HepG2 (cell line): ENCODE results near the gene POU2AF3. TPM values are rescaled to one million over a fixed set of nuclear protein-coding genes. Genes with fewer than 3 reads are reported as not detected.
A peak's percentile ranks its signal among the peaks of the same experiment; 100 is the strongest.

Experiments
- ARNT ChIP-seq: fragments of 450-650 bp; IDR thresholded peaks from 2 replicates; pipeline ENCODE4 v1.6.1; 2017
- EEA1 ChIP-seq: sonication (generic); formaldehyde crosslinking; IDR thresholded peaks from 2 replicates; pipeline ENCODE4 v1.5.1; 2020; ENCODE audit warnings: mild to moderate bottlenecking, missing genetic modification reagents, borderline replicate concordance
- EP300 ChIP-seq, 3 experiments: sonication (generic) in 1 of 3; formaldehyde crosslinking in 1 of 3; IDR thresholded peaks; 2 replicates each; pipeline versions ENCODE4 v1.5.1 to v1.6.1; 2011 to 2020; ENCODE audit warnings: low read depth in 2 of 3, low read length in 2 of 3, borderline replicate concordance in 1 of 3, improper control_type of control experiment in 1 of 3, mild to moderate bottlenecking in 1 of 3, missing genetic modification reagents in 1 of 3, moderate library complexity in 1 of 3
- FOXK1 ChIP-seq: sonication (generic); formaldehyde crosslinking; IDR thresholded peaks from 2 replicates; pipeline ENCODE4 v1.4.0; 2020; ENCODE audit warnings: low read depth, missing genetic modification reagents, borderline replicate concordance
- IRF2 ChIP-seq: IDR thresholded peaks from 2 replicates; pipeline ENCODE4 v1.6.1; 2018; ENCODE audit warnings: missing genetic modification reagents, missing compliant biosample characterization
- NAIF1 ChIP-seq: sonication (generic); formaldehyde crosslinking; IDR thresholded peaks from 2 replicates; pipeline ENCODE4 v1.5.0; 2020; ENCODE audit warnings: mild to moderate bottlenecking, missing genetic modification reagents, borderline replicate concordance
- SALL2 ChIP-seq: sonication (generic); formaldehyde crosslinking; IDR thresholded peaks from 2 replicates; pipeline ENCODE4 v1.8.1; 2023; ENCODE audit warnings: mild to moderate bottlenecking, missing genetic modification reagents, inconsistent platforms
- TEAD2 ChIP-seq: sonication (generic); formaldehyde crosslinking; IDR thresholded peaks from 2 replicates; pipeline ENCODE4 v1.9.0; 2021; ENCODE audit warnings: missing genetic modification reagents
- ZFP36 ChIP-seq: fragments of 150-350 bp; IDR thresholded peaks from 2 replicates; pipeline ENCODE4 v1.6.1; 2018; ENCODE audit warnings: borderline replicate concordance, low read length, low read depth; ENCODE audit not compliant: partially characterized antibody
- ZFP90 ChIP-seq: sonication (generic); formaldehyde crosslinking; IDR thresholded peaks from 2 replicates; pipeline ENCODE4 v1.8.0; 2022; ENCODE audit warnings: missing genetic modification reagents, mild to moderate bottlenecking, inconsistent platforms, borderline replicate concordance
- ZNF557 ChIP-seq: sonication (generic); formaldehyde crosslinking; IDR thresholded peaks from 2 replicates; pipeline ENCODE4 v1.4.0; 2020; ENCODE audit warnings: missing genetic modification reagents
- polyA plus RNA-seq, 8 experiments: library from polyadenylated mRNA; depleted of rRNA in 3 of 8; stranded (reverse) in 7 of 8; unstranded in 1 of 8; fragments of >200 nt; fragmentation: Illumina TruSeq in 4 of 8; extraction: Trizol in 4 of 8; gene quantifications; 2 replicates each; pipeline versions ENCODE4 v1.2.1 to v1.2.3, GENCODE V29; 2011 to 2016; ENCODE audit warnings: low read depth in 4 of 8, missing spikeins in 1 of 8, mixed read lengths in 1 of 8; ENCODE audit not compliant: insufficient read depth in 1 of 8
- total RNA-seq, 5 experiments: library from RNA; depleted of rRNA; stranded (reverse); fragments of >200 nt; fragmentation: Illumina TruSeq; extraction: Trizol; gene quantifications; 2 replicates each; pipeline ENCODE4 v1.2.3, GENCODE V29; 2016; ENCODE audit warnings: low read depth in 1 of 5
- TF ChIP-seq, protein P1 (sequence below): sonication (generic); formaldehyde crosslinking; conservative IDR thresholded peaks from 2 replicates; pipeline ENCODE4 v1.4.0; 2020; ENCODE audit warnings: mild to moderate bottlenecking, missing genetic modification reagents, moderate library complexity
- TF ChIP-seq, protein P2 (sequence below): sonication (generic); formaldehyde crosslinking; IDR thresholded peaks from 2 replicates; pipeline ENCODE4 v1.4.0; 2020; ENCODE audit warnings: missing genetic modification reagents, borderline replicate concordance
- TF ChIP-seq, protein P3 (sequence below): sonication (generic); formaldehyde crosslinking; IDR thresholded peaks from 2 replicates; pipeline ENCODE4 v1.9.0; 2022; ENCODE audit warnings: missing genetic modification reagents, mild to moderate bottlenecking, borderline replicate concordance
- TF ChIP-seq, protein P4 (sequence below): sonication (generic); formaldehyde crosslinking; IDR thresholded peaks from 2 replicates; pipeline ENCODE4 v1.8.1; 2023; ENCODE audit warnings: missing genetic modification reagents, mild to moderate bottlenecking, borderline replicate concordance
- TF ChIP-seq, protein P5 (sequence below): sonication (generic); formaldehyde crosslinking; IDR thresholded peaks from 2 replicates; pipeline ENCODE4 v1.8.0; 2022; ENCODE audit warnings: low read depth, missing genetic modification reagents

POU2AF3 gene
- total and polyA plus RNA-seq, 2 of the 13 experiments (the other 11 are each of a cell fraction or from before 2014, with no cell fraction given) = 7.8 to 71.2 TPM

DNA sequence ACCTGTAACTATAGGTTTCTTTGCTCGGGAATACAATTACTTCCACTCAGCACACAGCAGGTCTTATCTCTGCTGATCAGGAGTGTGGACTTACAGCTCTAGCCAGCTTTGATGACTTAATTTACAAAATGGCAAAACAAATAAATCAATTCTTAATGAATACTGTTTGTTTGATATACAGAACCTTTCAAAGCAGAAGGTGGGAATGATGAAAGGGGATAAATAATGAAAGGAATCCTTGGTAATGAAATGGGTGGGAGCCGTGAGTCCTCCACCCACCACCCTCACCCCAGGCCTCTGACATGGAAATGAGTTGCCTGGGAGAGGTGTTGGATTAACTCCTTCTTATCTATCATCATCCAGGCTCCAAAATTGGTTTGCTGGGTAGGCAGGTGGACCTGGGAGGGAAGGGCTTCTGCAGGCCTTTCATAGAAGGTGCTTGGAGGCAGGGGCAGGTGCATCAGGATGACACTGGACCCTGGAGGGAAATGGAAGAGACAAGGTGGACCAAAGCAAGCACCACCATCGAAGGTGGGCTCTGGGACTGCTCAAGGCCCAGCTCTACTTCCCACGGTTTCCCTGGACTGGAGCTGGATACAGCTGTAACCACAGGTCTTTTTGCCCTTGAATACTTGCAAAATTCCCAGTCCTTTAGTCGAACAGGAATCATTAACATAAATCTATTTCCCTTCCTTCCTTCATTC, 57.8 kb downstream of the POU2AF3 start (continued):
- no peak for TF ChIP-seq EEA1 (CRISPR knock-in tag)
- no peak for TF ChIP-seq ZFP36
- TF ChIP-seq ZNF557 (CRISPR knock-in tag) = no peak
- TF ChIP-seq, protein P1, sequence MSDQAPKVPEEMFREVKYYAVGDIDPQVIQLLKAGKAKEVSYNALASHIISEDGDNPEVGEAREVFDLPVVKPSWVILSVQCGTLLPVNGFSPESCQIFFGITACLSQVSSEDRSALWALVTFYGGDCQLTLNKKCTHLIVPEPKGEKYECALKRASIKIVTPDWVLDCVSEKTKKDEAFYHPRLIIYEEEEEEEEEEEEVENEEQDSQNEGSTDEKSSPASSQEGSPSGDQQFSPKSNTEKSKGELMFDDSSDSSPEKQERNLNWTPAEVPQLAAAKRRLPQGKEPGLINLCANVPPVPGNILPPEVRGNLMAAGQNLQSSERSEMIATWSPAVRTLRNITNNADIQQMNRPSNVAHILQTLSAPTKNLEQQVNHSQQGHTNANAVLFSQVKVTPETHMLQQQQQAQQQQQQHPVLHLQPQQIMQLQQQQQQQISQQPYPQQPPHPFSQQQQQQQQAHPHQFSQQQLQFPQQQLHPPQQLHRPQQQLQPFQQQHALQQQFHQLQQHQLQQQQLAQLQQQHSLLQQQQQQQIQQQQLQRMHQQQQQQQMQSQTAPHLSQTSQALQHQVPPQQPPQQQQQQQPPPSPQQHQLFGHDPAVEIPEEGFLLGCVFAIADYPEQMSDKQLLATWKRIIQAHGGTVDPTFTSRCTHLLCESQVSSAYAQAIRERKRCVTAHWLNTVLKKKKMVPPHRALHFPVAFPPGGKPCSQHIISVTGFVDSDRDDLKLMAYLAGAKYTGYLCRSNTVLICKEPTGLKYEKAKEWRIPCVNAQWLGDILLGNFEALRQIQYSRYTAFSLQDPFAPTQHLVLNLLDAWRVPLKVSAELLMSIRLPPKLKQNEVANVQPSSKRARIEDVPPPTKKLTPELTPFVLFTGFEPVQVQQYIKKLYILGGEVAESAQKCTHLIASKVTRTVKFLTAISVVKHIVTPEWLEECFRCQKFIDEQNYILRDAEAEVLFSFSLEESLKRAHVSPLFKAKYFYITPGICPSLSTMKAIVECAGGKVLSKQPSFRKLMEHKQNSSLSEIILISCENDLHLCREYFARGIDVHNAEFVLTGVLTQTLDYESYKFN (CRISPR knock-in tag) = peak; percentile 33; the same call in 1 of the 2 replicates
- TF ChIP-seq, protein P2, sequence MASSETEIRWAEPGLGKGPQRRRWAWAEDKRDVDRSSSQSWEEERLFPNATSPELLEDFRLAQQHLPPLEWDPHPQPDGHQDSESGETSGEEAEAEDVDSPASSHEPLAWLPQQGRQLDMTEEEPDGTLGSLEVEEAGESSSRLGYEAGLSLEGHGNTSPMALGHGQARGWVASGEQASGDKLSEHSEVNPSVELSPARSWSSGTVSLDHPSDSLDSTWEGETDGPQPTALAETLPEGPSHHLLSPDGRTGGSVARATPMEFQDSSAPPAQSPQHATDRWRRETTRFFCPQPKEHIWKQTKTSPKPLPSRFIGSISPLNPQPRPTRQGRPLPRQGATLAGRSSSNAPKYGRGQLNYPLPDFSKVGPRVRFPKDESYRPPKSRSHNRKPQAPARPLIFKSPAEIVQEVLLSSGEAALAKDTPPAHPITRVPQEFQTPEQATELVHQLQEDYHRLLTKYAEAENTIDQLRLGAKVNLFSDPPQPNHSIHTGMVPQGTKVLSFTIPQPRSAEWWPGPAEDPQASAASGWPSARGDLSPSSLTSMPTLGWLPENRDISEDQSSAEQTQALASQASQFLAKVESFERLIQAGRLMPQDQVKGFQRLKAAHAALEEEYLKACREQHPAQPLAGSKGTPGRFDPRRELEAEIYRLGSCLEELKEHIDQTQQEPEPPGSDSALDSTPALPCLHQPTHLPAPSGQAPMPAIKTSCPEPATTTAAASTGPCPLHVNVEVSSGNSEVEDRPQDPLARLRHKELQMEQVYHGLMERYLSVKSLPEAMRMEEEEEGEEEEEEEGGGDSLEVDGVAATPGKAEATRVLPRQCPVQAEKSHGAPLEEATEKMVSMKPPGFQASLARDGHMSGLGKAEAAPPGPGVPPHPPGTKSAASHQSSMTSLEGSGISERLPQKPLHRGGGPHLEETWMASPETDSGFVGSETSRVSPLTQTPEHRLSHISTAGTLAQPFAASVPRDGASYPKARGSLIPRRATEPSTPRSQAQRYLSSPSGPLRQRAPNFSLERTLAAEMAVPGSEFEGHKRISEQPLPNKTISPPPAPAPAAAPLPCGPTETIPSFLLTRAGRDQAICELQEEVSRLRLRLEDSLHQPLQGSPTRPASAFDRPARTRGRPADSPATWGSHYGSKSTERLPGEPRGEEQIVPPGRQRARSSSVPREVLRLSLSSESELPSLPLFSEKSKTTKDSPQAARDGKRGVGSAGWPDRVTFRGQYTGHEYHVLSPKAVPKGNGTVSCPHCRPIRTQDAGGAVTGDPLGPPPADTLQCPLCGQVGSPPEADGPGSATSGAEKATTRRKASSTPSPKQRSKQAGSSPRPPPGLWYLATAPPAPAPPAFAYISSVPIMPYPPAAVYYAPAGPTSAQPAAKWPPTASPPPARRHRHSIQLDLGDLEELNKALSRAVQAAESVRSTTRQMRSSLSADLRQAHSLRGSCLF (CRISPR knock-in tag) = no peak
- TF ChIP-seq ZFP90 (CRISPR knock-in tag) = no peak
- TF ChIP-seq, protein P3, sequence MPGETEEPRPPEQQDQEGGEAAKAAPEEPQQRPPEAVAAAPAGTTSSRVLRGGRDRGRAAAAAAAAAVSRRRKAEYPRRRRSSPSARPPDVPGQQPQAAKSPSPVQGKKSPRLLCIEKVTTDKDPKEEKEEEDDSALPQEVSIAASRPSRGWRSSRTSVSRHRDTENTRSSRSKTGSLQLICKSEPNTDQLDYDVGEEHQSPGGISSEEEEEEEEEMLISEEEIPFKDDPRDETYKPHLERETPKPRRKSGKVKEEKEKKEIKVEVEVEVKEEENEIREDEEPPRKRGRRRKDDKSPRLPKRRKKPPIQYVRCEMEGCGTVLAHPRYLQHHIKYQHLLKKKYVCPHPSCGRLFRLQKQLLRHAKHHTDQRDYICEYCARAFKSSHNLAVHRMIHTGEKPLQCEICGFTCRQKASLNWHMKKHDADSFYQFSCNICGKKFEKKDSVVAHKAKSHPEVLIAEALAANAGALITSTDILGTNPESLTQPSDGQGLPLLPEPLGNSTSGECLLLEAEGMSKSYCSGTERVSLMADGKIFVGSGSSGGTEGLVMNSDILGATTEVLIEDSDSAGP (CRISPR knock-in tag) = no peak
- no peak for TF ChIP-seq FOXK1 (CRISPR knock-in tag)
- TF ChIP-seq, protein P4, sequence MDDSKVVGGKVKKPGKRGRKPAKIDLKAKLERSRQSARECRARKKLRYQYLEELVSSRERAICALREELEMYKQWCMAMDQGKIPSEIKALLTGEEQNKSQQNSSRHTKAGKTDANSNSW (CRISPR knock-in tag) = no peak
- TF ChIP-seq IRF2 = no peak
- no peak for TF ChIP-seq TEAD2 (CRISPR knock-in tag)
- TF ChIP-seq EP300 (IDR thresholded peaks at IDR 0.05; ENCODE audit: low read depth in 2 of 2, low read length in 2 of 2) = peak in 1 of 2 experiments; percentile 61; a peak in 2 of 4 replicates
- no peak for TF ChIP-seq EP300 (CRISPR knock-in tag; IDR thresholded peaks at IDR 0.05; ENCODE audit: borderline replicate concordance)
- TF ChIP-seq ARNT = no peak
- TF ChIP-seq, protein P5, sequence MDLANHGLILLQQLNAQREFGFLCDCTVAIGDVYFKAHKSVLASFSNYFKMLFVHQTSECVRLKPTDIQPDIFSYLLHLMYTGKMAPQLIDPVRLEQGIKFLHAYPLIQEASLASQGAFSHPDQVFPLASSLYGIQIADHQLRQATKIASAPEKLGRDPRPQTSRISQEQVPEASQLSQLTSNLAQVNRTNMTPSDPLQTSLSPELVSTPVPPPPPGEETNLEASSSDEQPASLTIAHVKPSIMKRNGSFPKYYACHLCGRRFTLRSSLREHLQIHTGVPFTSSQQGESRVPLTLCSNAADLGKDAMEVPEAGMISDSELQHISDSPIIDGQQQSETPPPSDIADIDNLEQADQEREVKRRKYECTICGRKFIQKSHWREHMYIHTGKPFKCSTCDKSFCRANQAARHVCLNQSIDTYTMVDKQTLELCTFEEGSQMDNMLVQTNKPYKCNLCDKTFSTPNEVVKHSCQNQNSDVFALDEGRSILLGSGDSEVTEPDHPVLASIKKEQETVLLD = no peak
- no peak for TF ChIP-seq SALL2 (CRISPR knock-in tag)
- TF ChIP-seq NAIF1 (CRISPR knock-in tag) = no peak
